Endothelial cell of umbilical vein (primary cell): ENCODE results near the gene SLC6A6. TPM values are rescaled to one million over a fixed set of nuclear protein-coding genes. Genes with fewer than 3 reads are reported as not detected.

Experiments used
- BruUV-seq: library from RNA; stranded (reverse); fragments of 400-500 nt; replicated peaks from 2 replicates; lab custom pipeline; 2021; lab: Mats Ljungman, UMichigan
- CTCF ChIA-PET: fragments of 300-600, 350-600 bp; sonication (Branson Sonifier 250); formaldehyde crosslinking; loops from one replicate; lab custom pipeline; 2021; ENCODE audit warnings: antibody characterized with exemption, inconsistent platforms; lab: Charles Lee
- POLR2A ChIA-PET: fragments of 300-600, 350-600 bp; sonication (Branson Sonifier 250); formaldehyde crosslinking; loops from one replicate; lab custom pipeline; 2021; ENCODE audit warnings: antibody characterized with exemption, inconsistent platforms; lab: Charles Lee
- DNase-seq: peaks from one replicate; pipeline ENCODE4 v3.0.0-alpha.2; 2011; ENCODE audit warnings: low read depth, low spot score
- FAIRE-seq: peaks from 2 replicates; lab custom pipeline; 2011; peaks lifted over from hg19 to GRCh38; lab: Jason Lieb, UNC
- H2AFZ ChIP-seq: 2 replicates; pipeline ENCODE4 v1.6.0; 2012; ENCODE audit warnings: low read depth, low read length, control low read depth, inconsistent platforms
- H3K27ac ChIP-seq: 2 replicates; pipeline ENCODE4 v1.5.1; 2011; ENCODE audit warnings: low read depth, mild to moderate bottlenecking, control low read depth, low read length, moderate library complexity; ENCODE audit not compliant: insufficient read depth
- H3K27me3 ChIP-seq, 2 experiments: 2 replicates each; pipeline versions ENCODE4 v1.6.0 to v1.6.1; 2011; ENCODE audit warnings: low read length in 2 of 2, mixed read lengths in 1 of 2; ENCODE audit not compliant: control insufficient read depth in 2 of 2, insufficient read depth in 2 of 2
- H3K36me3 ChIP-seq, 2 experiments: 2 replicates in 1 of 2; 3 replicates in 1 of 2; pipeline ENCODE4 v1.5.1; 2011; ENCODE audit warnings: low read length in 2 of 2, mild to moderate bottlenecking in 1 of 2, moderate library complexity in 1 of 2; ENCODE audit not compliant: control insufficient read depth in 2 of 2, insufficient read depth in 2 of 2; ENCODE audit errors: extremely low read depth in 1 of 2
- H3K4me1 ChIP-seq: 3 replicates; pipeline ENCODE4 v1.5.1; 2011; ENCODE audit warnings: mild to moderate bottlenecking, low read length; ENCODE audit not compliant: control insufficient read depth, insufficient read depth; ENCODE audit errors: extremely low read depth
- H3K4me2 ChIP-seq: 2 replicates; pipeline ENCODE4 v1.6.1; 2011; ENCODE audit warnings: low read length, control low read depth, mixed read lengths; ENCODE audit not compliant: insufficient read depth
- H3K4me3 ChIP-seq, 3 experiments: fragments of 200-600 bp in 1 of 3; sonication (generic), shearing (Covaris generic) in 1 of 3; replicated peaks in 1 of 3; 2 replicates each; pipeline ENCODE4 v1.5.1; 2011 to 2016; ENCODE audit warnings: control low read depth in 3 of 3, low read length in 3 of 3, mild to moderate bottlenecking in 2 of 3, inconsistent platforms in 1 of 3, low read depth in 1 of 3, moderate library complexity in 1 of 3; ENCODE audit not compliant: insufficient read depth in 1 of 3
- H3K79me2 ChIP-seq: 2 replicates; pipeline ENCODE4 v1.6.0; 2012; ENCODE audit warnings: low read length, inconsistent platforms; ENCODE audit not compliant: control insufficient read depth, insufficient read depth
- H3K9ac ChIP-seq: replicated peaks from 2 replicates; pipeline ENCODE3; 2011; ENCODE audit warnings: low read length, control low read depth; ENCODE audit not compliant: insufficient read depth; ENCODE audit errors: extremely low read depth
- H3K9me1 ChIP-seq: replicated peaks from 3 replicates; pipeline ENCODE4 v1.6.0; 2011; ENCODE audit warnings: mild to moderate bottlenecking, low read length; ENCODE audit not compliant: control insufficient read depth, insufficient read depth; ENCODE audit errors: extremely low read depth
- H3K9me3 ChIP-seq: replicated peaks from 2 replicates; pipeline ENCODE4 v1.5.1; 2012; ENCODE audit warnings: low read length, inconsistent platforms; ENCODE audit not compliant: control insufficient read depth, insufficient read depth
- H4K20me1 ChIP-seq: replicated peaks from 2 replicates; pipeline ENCODE3; 2011; ENCODE audit warnings: mild to moderate bottlenecking, low read length; ENCODE audit not compliant: control insufficient read depth, insufficient read depth; ENCODE audit errors: extremely low read depth
- EZH2 ChIP-seq: IDR thresholded peaks from 2 replicates; pipeline ENCODE4 v1.6.1; 2012; ENCODE audit warnings: borderline replicate concordance, low read depth, mild to moderate bottlenecking, moderate library complexity, low read length, inconsistent platforms; ENCODE audit not compliant: severe bottlenecking
- FOS ChIP-seq: IDR thresholded peaks from 2 replicates; pipeline ENCODE4 v1.6.1; 2011; ENCODE audit warnings: mild to moderate bottlenecking, low read length, moderate library complexity, borderline replicate concordance; ENCODE audit not compliant: insufficient read depth
- GATA2 ChIP-seq: IDR thresholded peaks from 2 replicates; pipeline ENCODE4 v1.7.0; 2011; ENCODE audit warnings: low read depth, mild to moderate bottlenecking, moderate library complexity, mixed read lengths, low read length; ENCODE audit not compliant: insufficient read length, insufficient read depth
- JUN ChIP-seq: IDR thresholded peaks from 2 replicates; pipeline ENCODE4 v1.6.1; 2011; ENCODE audit warnings: borderline replicate concordance, low read depth; ENCODE audit not compliant: insufficient read length, insufficient read depth
- MYC ChIP-seq: IDR thresholded peaks from one replicate; pipeline ENCODE4 v1.6.1; 2011; ENCODE audit warnings: mild to moderate bottlenecking, low read depth, low read length
- POLR2A ChIP-seq: IDR thresholded peaks from 2 replicates; pipeline ENCODE4 v1.6.1; 2012; ENCODE audit warnings: low read depth, mild to moderate bottlenecking, control low read depth, low read length
- POLR2AphosphoS5 ChIP-seq: IDR thresholded peaks from 2 replicates; pipeline ENCODE4 v1.6.1; 2012; ENCODE audit warnings: low read depth, mild to moderate bottlenecking, control low read depth, low read length, moderate library complexity; ENCODE audit not compliant: insufficient read depth
- dilution Hi-C: fragments of 300-500 bp; cut with MboI; formaldehyde crosslinking; loops from one replicate; pipeline ENCODE4 v1.15.0; 2019; ENCODE audit warnings: low sequenced_read_pairs; ENCODE audit not compliant: extremely low pct_ligation_motif_present
- intact Hi-C: fragments of 100-400 bp; cut with micrococcal nuclease; formaldehyde crosslinking; loops from one replicate; pipeline ENCODE4 v1.10.0; 2022
- polyA plus RNA-seq, 4 experiments: library from polyadenylated mRNA; depleted of rRNA in 3 of 4; stranded (reverse) in 3 of 4; unstranded in 1 of 4; fragments of >200 nt; gene quantifications; 2 replicates each; pipeline versions ENCODE4 v1.2.1 to v1.2.3, GENCODE V29; 2011 to 2012; ENCODE audit warnings: missing spikeins in 1 of 4
- total RNA-seq: library from RNA; stranded (reverse); gene quantifications from 2 replicates; pipeline ENCODE4 v1.2.3, GENCODE V29; 2021
- TF ChIP-seq, protein P1 (sequence below): IDR thresholded peaks from 2 replicates; pipeline ENCODE4 v1.6.1; 2011; ENCODE audit not compliant: insufficient read depth, insufficient read length
- TF ChIP-seq, protein P2 (sequence below), 2 donors: IDR thresholded peaks; 1 replicate in 1 of 2; 2 replicates in 1 of 2; pipeline ENCODE4 v1.5.1; 2011; ENCODE audit warnings: low read length in 2 of 2, mild to moderate bottlenecking in 2 of 2, moderate library complexity in 2 of 2, control low read depth in 1 of 2, inconsistent platforms in 1 of 2, low read depth in 1 of 2; ENCODE audit not compliant: insufficient read depth in 1 of 2; ENCODE audit errors: extremely low read depth in 1 of 2

Gene SLC6A6
- total and polyA plus RNA-seq, 2 donors (not counting 3 experiments of a cell fraction or from before 2014, with no cell fraction given): 25.7 to 38.0 TPM

DNA sequence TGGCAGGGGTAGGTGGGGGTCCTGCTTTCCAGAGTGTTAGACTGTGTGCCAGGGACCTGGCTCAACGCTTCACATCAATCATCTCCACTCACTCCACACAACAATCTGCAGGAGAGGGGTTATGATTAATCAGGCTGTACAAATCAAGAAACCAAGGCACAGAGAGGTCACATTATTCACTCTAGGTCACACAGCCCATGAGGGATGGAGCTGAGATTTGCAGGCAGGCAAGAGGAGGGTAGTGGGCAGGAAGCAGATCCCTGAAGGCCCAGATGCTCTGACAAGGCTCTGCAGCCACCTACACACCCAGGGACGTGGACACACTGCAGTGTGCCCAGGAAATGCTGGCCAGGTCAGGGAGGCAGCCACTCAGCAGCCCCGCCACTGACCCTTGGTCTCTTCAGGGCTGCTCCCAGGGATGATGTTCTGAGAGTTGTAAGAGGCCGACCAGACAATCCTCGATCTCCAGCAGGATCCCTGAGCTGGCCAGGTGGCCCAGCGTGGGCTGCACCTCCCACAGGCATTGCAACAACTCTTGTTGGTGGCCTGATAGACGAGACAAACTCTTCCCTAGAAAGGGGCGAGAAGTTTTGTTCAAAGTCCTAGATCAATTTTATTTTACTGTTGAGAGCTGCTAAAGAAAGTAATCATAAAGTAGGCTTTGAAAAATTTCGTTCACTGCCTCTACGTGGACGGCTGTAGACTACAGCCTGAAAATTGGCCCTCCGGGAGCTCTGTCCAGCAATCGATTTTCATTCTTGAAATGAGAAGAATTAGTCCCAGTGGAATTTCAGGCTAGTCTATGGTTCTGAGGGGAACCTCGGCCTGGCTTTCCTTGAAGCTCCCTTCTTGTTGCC, 4.2 kb upstream of the SLC6A6 start:
- TF ChIP-seq GATA2 (no peak), MYC (no peak), POLR2AphosphoS5 (no peak), EZH2 (no peak), POLR2A (no peak), FOS (no peak), JUN (no peak)
- TF ChIP-seq, protein P1, sequence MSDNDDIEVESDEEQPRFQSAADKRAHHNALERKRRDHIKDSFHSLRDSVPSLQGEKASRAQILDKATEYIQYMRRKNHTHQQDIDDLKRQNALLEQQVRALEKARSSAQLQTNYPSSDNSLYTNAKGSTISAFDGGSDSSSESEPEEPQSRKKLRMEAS: no peak
- TF ChIP-seq, protein P2, sequence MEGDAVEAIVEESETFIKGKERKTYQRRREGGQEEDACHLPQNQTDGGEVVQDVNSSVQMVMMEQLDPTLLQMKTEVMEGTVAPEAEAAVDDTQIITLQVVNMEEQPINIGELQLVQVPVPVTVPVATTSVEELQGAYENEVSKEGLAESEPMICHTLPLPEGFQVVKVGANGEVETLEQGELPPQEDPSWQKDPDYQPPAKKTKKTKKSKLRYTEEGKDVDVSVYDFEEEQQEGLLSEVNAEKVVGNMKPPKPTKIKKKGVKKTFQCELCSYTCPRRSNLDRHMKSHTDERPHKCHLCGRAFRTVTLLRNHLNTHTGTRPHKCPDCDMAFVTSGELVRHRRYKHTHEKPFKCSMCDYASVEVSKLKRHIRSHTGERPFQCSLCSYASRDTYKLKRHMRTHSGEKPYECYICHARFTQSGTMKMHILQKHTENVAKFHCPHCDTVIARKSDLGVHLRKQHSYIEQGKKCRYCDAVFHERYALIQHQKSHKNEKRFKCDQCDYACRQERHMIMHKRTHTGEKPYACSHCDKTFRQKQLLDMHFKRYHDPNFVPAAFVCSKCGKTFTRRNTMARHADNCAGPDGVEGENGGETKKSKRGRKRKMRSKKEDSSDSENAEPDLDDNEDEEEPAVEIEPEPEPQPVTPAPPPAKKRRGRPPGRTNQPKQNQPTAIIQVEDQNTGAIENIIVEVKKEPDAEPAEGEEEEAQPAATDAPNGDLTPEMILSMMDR (IDR thresholded peaks at IDR 0.05; ENCODE audit: extremely low read depth in 1 of 2, insufficient read depth in 1 of 2, low read depth in 1 of 2, low read length in 2 of 2): no peak
- Histone ChIP-seq H3K4me3 (no peak overlapping the region), H3K36me3 (no peaks in the 10 kb centered on the region), H3K79me2 (peaks cover under 1% of the 10 kb centered on the region), H3K9me3 (no peaks in the 10 kb centered on the region), H3K27ac (no peak overlapping the region), H3K4me1 (no peaks in the 10 kb centered on the region), H3K4me2 (no peak overlapping the region), H3K9ac (no peak overlapping the region), H2AFZ (no peak overlapping the region), H3K9me1 (no peaks in the 10 kb centered on the region), H3K27me3 (no peaks in the 10 kb centered on the region), H4K20me1 (no peaks in the 10 kb centered on the region)
- dilution Hi-C loops: no loop called here
- ChIA-PET CTCF (interaction anchor here (0.6 to 2.5 kb wide), 3 partner anchors 9 to 195 kb away, joined by 3 to 8 read pairs (median 7); no protein-coding TSS in a partner anchor), POLR2A (no interaction called here)
- intact Hi-C loops: no loop called here
- DNase-seq: no peak
- FAIRE-seq: no peak
- no TSS peak for BruUV-seq
